Liver (tissue), 9 donors: Measurements from ENCODE around the gene KLHDC9. TPM values are rescaled to one million over a fixed set of nuclear protein-coding genes. Genes with fewer than 3 reads are reported as not detected.

Source experiments
- DNase-seq: peaks from one replicate; pipeline ENCODE4 v3.0.0-alpha.2; 2017; ENCODE audit warnings: low spot score
- H3K27ac ChIP-seq, 2 donors: one replicate each; pipeline ENCODE4 v1.7.0; 2013; ENCODE audit warnings: inconsistent platforms in 2 of 2, low read length in 2 of 2, control low read depth in 1 of 2, low read depth in 1 of 2, mild to moderate bottlenecking in 1 of 2
- H3K27me3 ChIP-seq, 4 donors: one replicate each; pipeline versions ENCODE4 v1.6.1 to v1.7.0; 2013; ENCODE audit warnings: low read length in 3 of 4, inconsistent platforms in 1 of 4, mild to moderate bottlenecking in 1 of 4, moderate library complexity in 1 of 4; ENCODE audit not compliant: control insufficient read depth in 4 of 4, insufficient read depth in 4 of 4
- H3K36me3 ChIP-seq, 4 donors: one replicate each; pipeline versions ENCODE4 v1.6.1 to v1.7.0; 2013; ENCODE audit warnings: low read length in 3 of 4, mild to moderate bottlenecking in 3 of 4, low read depth in 1 of 4, moderate library complexity in 1 of 4; ENCODE audit not compliant: control insufficient read depth in 4 of 4, insufficient read depth in 3 of 4
- H3K4me1 ChIP-seq, 4 donors: one replicate each; pipeline versions ENCODE4 v1.6.1 to v1.7.0; 2013; ENCODE audit warnings: low read length in 3 of 4, mild to moderate bottlenecking in 3 of 4, moderate library complexity in 1 of 4; ENCODE audit not compliant: control insufficient read depth in 4 of 4, insufficient read depth in 4 of 4
- H3K4me3 ChIP-seq, 3 donors: one replicate each; pipeline versions ENCODE4 v1.6.1 to v1.7.0; 2013; ENCODE audit warnings: low read length in 3 of 3, control low read depth in 1 of 3, low read depth in 1 of 3, mild to moderate bottlenecking in 1 of 3
- H3K9ac ChIP-seq, 2 donors: one replicate each; pipeline ENCODE4 v1.7.0; 2013; ENCODE audit warnings: low read length in 2 of 2, mild to moderate bottlenecking in 2 of 2, moderate library complexity in 2 of 2, control low read depth in 1 of 2, low read depth in 1 of 2
- H3K9me3 ChIP-seq, 4 donors: one replicate each; pipeline versions ENCODE4 v1.6.1 to v1.7.0; 2013; ENCODE audit warnings: low read length in 3 of 4; ENCODE audit not compliant: control insufficient read depth in 4 of 4
- FOXA2 ChIP-seq: IDR thresholded peaks from 2 replicates; pipeline ENCODE4 v1.6.1; 2016; ENCODE audit warnings: antibody characterized with exemption
- HNF4A ChIP-seq, 2 donors: conservative IDR thresholded peaks; 2 replicates each; pipeline ENCODE4 v1.6.1; 2016; ENCODE audit warnings: antibody characterized with exemption in 2 of 2, mild to moderate bottlenecking in 2 of 2
- HNF4G ChIP-seq: IDR thresholded peaks from 2 replicates; pipeline ENCODE4 v1.6.1; 2016; ENCODE audit warnings: antibody characterized with exemption
- JUND ChIP-seq, 2 donors: IDR thresholded peaks; 2 replicates each; pipeline ENCODE4 v1.6.1; 2016; ENCODE audit warnings: antibody characterized with exemption in 2 of 2
- NR2F2 ChIP-seq: IDR thresholded peaks from 2 replicates; pipeline ENCODE4 v1.6.1; 2016; ENCODE audit warnings: antibody characterized with exemption
- RAD21 ChIP-seq, 2 donors: IDR thresholded peaks; 2 replicates each; pipeline ENCODE4 v1.6.1; 2016; ENCODE audit warnings: antibody characterized with exemption in 2 of 2, mild to moderate bottlenecking in 2 of 2
- RXRA ChIP-seq, 2 donors: IDR thresholded peaks; 2 replicates each; pipeline ENCODE4 v1.6.1; 2017 to 2018; ENCODE audit warnings: antibody characterized with exemption in 2 of 2, mild to moderate bottlenecking in 1 of 2
- SP1 ChIP-seq: IDR thresholded peaks from 2 replicates; pipeline ENCODE4 v1.6.1; 2018; ENCODE audit warnings: antibody characterized with exemption, mild to moderate bottlenecking
- TAF1 ChIP-seq: conservative IDR thresholded peaks from 2 replicates; pipeline ENCODE4 v1.6.1; 2016; ENCODE audit warnings: antibody characterized with exemption, mild to moderate bottlenecking
- YY1 ChIP-seq: IDR thresholded peaks from 2 replicates; pipeline ENCODE4 v1.6.1; 2016; ENCODE audit warnings: antibody characterized with exemption, mild to moderate bottlenecking
- WGBS: extraction: QIAGEN DNeasy Blood & Tissue Kit; methylation state at CpG from one replicate; pipeline ENCODE4 v1.1.7; 2013; 5-methylcytosine and 5-hydroxymethylcytosine counted together
- polyA plus RNA-seq, 2 donors: library from polyadenylated mRNA; stranded (reverse) in 1 of 2; unstranded in 1 of 2; fragments of 200-250 nt in 1 of 2; fragments of >200 nt in 1 of 2; fragmentation: Nextera tagmentation in 1 of 2; extraction: Ambion mirVana in 1 of 2; gene quantifications; one replicate each; pipeline versions ENCODE4 v1.2.1 to v1.2.3, GENCODE V29; 2013 to 2015
- total RNA-seq, 2 donors: library from RNA; depleted of rRNA; stranded (reverse); fragments of >200 nt; gene quantifications; one replicate each; pipeline ENCODE4 v1.2.3, GENCODE V29; 2014
- TF ChIP-seq, protein P1 (sequence below): IDR thresholded peaks from 2 replicates; pipeline ENCODE4 v1.6.1; 2016; ENCODE audit warnings: antibody characterized with exemption
- TF ChIP-seq, protein P2 (sequence below): IDR thresholded peaks from 2 replicates; pipeline ENCODE4 v1.6.1; 2016; ENCODE audit warnings: antibody characterized with exemption
- TF ChIP-seq, protein P3 (sequence below): IDR thresholded peaks from 2 replicates; pipeline ENCODE4 v1.6.1; 2016; ENCODE audit warnings: antibody characterized with exemption
- TF ChIP-seq, protein P4 (sequence below): fragments of 150-350 bp; IDR thresholded peaks from 2 replicates; pipeline ENCODE4 v1.5.1; 2017; ENCODE audit warnings: improper control_type of control experiment, low read depth, low read length; ENCODE audit not compliant: missing input control
- donor health status: healthy.
- donor health status: healthy.
- donor health status: healthy.
- donor health status: healthy.
- donor health status: healthy.

Gene KLHDC9
- total and polyA plus RNA-seq, 4 donors: 1.9 to 3.3 (median 2.6) TPM

DNA sequence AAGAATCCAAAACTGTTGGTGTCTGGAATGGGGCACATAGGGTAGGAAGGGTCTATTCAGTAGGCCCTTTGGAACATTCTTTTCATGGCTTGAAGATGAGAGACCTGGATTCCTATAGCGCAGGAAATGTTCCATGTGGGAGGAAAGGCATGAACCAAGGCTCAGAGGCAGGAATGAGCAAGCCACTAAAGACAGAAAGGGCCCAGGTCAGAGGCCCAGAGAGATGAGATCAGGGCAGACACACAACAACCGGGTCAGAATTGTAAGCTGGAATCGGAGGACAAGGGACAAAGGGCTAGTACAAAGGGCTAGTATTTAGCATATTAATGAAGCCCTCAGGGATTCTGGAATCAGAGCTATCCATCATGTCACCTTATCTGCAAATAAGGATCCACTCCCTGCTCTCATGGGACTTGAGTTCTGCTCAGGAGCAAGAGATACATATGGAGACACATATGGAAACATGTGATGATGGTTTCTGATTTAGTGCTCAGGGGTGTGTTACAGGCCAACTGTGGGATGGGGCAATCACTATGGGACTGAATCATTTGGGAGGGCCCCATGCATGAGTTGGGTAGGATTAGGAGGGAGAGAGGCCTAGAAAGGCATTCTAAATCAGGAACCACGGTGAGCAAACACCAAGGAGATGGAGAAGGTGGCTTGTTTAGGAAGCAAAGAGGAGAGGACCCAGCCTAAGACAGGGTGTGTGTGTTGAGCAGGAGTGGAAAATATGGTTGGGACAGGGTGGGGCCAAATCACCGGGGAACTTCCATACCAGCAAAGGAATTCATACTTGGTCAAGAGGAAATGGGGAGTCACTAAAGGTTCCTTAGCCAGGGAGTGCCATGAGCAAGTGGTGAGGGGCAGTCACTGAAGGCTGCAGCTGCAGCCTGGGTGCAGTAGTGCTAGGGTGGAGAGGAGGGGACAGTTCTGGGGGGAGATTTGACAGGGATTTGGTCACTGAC, 17.4 kb upstream of the KLHDC9 start:
- Histone ChIP-seq H3K36me3 (no peaks in the 10 kb centered on the region), H3K27me3 (no peaks in the 10 kb centered on the region), H3K27ac (no peak overlapping the region), H3K9ac (no peak overlapping the region), H3K4me3 (no peak overlapping the region), H3K9me3 (no peaks in the 10 kb centered on the region), H3K4me1 (no peaks in the 10 kb centered on the region)
- no peak for DNase-seq
- 82% methylated on average over 5 of the region's 5 CpGs for WGBS
- TF ChIP-seq NR2F2 (no peak), RAD21 (IDR thresholded peaks at IDR 0.05) (no peak), RXRA (IDR thresholded peaks at IDR 0.05) (no peak), TAF1 (no peak), HNF4G (no peak), YY1 (no peak), HNF4A (conservative IDR thresholded peaks at IDR 0.05) (no peak), FOXA2 (no peak), JUND (IDR thresholded peaks at IDR 0.05) (no peak)
- TF ChIP-seq, protein P1, sequence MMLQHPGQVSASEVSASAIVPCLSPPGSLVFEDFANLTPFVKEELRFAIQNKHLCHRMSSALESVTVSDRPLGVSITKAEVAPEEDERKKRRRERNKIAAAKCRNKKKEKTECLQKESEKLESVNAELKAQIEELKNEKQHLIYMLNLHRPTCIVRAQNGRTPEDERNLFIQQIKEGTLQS: no peak
- TF ChIP-seq, protein P2, sequence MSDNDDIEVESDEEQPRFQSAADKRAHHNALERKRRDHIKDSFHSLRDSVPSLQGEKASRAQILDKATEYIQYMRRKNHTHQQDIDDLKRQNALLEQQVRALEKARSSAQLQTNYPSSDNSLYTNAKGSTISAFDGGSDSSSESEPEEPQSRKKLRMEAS: no peak
- TF ChIP-seq, protein P3, sequence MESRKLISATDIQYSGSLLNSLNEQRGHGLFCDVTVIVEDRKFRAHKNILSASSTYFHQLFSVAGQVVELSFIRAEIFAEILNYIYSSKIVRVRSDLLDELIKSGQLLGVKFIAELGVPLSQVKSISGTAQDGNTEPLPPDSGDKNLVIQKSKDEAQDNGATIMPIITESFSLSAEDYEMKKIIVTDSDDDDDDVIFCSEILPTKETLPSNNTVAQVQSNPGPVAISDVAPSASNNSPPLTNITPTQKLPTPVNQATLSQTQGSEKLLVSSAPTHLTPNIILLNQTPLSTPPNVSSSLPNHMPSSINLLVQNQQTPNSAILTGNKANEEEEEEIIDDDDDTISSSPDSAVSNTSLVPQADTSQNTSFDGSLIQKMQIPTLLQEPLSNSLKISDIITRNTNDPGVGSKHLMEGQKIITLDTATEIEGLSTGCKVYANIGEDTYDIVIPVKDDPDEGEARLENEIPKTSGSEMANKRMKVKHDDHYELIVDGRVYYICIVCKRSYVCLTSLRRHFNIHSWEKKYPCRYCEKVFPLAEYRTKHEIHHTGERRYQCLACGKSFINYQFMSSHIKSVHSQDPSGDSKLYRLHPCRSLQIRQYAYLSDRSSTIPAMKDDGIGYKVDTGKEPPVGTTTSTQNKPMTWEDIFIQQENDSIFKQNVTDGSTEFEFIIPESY: no peak
- TF ChIP-seq, protein P4, sequence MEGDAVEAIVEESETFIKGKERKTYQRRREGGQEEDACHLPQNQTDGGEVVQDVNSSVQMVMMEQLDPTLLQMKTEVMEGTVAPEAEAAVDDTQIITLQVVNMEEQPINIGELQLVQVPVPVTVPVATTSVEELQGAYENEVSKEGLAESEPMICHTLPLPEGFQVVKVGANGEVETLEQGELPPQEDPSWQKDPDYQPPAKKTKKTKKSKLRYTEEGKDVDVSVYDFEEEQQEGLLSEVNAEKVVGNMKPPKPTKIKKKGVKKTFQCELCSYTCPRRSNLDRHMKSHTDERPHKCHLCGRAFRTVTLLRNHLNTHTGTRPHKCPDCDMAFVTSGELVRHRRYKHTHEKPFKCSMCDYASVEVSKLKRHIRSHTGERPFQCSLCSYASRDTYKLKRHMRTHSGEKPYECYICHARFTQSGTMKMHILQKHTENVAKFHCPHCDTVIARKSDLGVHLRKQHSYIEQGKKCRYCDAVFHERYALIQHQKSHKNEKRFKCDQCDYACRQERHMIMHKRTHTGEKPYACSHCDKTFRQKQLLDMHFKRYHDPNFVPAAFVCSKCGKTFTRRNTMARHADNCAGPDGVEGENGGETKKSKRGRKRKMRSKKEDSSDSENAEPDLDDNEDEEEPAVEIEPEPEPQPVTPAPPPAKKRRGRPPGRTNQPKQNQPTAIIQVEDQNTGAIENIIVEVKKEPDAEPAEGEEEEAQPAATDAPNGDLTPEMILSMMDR: no peak

DNA sequence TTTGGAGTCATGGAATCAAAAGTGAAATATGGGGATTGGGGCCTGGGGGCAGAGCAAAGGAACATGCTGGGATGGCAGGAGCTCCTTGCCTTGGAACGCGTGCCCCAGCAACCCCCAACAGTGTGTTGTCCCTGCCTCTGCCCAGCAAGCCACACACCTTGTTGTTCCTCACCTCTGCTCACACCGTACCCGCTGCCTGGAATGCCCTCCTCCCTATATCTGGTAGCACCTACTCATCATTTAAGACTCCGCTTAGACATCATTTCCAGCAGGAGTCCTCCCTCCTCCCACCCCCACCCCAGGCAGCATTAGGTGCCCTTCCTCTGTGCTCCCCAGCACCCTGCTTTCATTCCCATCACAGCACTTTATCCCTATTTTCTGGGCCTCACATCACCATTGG, 16.6 kb upstream of the KLHDC9 start:
- no peak for DNase-seq
- Histone ChIP-seq H3K9me3 (no peaks in the 10 kb centered on the region), H3K27ac (no peak overlapping the region), H3K9ac (no peak overlapping the region), H3K4me1 (no peaks in the 10 kb centered on the region), H3K27me3 (no peaks in the 10 kb centered on the region), H3K36me3 (no peaks in the 10 kb centered on the region), H3K4me3 (no peak overlapping the region)
- 77% methylated on average over 5 of the region's 5 CpGs for WGBS
- TF ChIP-seq SP1 (no peak), HNF4G (no peak), HNF4A (conservative IDR thresholded peaks at IDR 0.05) (no peak), NR2F2 (no peak)
- TF ChIP-seq, protein P1: no peak
- TF ChIP-seq, protein P2: no peak
